ENCODE results near the gene PARP11.
"Not testable (repeated sequence)": the region's sequence is repeated elsewhere in the genome, so short reads cannot be mapped to it uniquely, and the experiment has no call there.

The PARP11 gene

GRCh38 chr12:3882406-3882805 lies 9.2 kb upstream of the PARP11 start:
- no peak for FAIRE-seq

DNA sequence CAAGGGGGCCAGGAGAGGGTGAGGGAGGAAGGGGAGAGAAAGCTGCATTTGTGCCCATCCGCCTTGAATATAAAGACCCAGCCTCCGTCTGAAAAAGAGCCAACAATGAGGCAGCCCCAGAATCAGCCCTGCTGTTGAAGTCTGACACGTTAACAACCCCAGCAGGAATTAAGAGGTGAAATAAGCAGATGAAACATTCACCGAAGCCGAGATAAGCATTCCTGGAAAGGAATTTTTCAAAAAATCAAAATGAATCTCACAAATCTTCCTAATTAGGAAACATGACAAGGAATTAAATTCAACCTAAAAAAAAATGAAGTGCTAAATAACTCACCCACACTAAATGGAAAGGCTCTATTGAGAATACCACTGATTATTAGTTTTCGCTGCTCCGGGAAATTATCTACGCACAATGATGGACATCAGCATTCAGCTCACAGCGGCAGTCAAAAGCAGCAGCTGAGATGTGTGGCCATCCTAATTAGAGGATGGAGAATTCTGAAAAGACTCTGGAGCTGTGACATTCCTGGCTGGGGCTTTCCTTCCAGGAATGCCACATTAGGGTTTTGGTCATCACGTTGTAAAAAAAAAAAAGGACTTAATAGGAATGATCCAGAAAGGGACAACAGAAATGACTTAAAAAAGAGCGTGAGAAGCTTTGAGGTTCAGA lies 8.2 kb upstream of the PARP11 start:
- FAIRE-seq = no peak

DNA sequence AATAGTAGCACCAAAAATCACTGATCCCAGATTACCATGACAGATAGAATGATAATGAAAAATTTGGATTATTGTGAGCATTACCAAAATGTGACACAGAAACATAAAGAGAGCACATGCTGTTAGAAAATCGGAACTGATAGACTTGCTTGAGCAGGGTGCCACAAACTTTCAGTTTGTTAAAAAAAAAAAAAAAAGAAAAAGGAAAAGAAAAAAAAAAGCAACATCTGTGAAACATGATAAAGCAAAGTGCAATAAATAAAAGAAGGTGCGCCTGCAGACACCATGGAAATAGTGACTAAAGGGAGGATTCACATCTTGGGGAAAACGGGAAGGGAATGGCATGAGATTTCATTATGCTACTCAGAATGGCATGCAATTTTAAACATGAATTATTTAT lies 6.6 kb upstream of the PARP11 start:
- FAIRE-seq = no peak

GRCh38 chr12:3871356-3871755 lies 1.8 kb downstream of the PARP11 start:
- no peak for FAIRE-seq

- FAIRE-seq = no peak
These were observed 3.3 kb downstream of the PARP11 start for GRCh38 chr12:3869865-3870264.

DNA sequence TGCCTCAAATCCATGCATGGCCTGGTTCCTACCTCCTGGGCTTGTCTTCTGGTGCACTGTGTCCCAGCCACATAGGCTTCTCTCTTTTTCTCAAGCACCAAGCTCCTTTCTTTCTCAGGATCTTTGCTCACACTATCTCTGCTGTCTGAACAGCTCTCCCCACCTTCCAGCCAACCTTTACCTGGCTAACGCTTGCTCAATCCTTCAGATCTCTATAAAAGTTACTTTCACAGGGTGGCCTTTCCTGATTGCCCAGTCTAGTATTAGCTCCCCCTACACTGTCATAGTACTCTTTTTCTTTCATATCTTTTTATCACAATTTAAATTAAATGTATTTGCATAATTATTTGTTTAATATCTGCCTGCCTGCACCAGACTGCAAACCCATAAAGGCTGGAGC lies 3.8 kb downstream of the PARP11 start:
- FAIRE-seq = no peak

DNA sequence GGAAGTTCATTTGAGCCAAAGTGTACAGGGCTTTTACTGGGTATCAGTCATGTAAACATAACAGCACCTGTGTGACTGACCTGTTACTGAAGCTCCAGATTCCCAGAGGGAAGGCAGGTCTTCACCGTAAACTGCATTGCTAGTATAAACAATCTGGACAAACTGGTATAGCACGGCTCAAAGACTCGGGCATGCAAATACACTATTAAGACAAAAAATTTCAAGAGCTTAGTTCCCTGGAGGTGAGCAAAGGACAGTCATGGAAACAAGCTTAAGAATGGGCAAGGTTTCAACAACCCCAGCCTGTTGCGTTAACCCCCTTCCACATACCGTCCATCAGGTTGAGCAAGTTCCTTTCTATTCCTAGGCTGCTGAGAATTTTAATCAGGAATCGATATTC lies 9.4 kb downstream of the PARP11 start:
- no peak for FAIRE-seq

DNA sequence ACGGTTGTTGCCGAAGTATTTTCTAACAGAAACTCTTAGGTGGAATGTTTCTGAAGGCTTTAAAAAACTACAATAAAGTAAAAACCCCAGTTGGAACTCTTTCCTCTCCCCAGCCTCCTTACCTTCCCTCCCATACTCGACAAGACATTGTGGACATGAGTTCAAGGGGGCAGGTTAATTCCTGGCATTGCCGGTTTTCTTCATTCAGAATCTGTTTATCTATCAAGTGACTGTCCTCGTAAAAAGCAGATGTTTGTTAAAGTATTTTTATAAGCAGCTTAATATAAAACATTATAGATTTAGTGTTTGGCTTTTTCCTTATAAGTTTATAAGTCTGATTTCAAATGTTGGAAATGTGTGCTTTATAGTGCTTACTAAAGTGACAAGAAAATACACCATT lies 30.7 kb downstream of the PARP11 start:
- FAIRE-seq = peak; percentile 83

- FAIRE-seq = no peak
These were observed 31.4 kb downstream of the PARP11 start for GRCh38 chr12:3841783-3842182.

DNA sequence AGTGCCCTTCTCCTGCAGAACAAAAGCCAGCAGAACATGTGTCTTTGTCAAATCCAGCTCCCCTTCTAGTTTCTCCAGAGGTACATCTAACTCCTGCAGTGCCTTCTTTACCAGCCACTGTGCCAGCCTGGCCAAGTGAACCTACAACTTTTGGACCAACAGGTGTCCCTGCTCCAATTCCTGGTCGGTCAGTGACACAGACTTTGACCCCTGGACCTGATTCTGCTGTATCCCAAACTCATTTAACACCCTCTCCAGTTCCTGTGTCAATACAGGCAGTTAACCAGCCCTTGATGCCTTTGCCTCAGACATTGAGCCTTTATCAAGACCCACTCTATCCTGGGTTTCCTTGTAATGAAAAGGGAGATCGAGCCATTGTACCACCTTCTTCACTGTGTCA lies 32.4 kb downstream of the PARP11 start:
- FAIRE-seq = not testable (repeated sequence)

GRCh38 chr12:3839745-3840144 lies 33.5 kb downstream of the PARP11 start:
- FAIRE-seq = not testable (repeated sequence)

GRCh38 chr12:3838701-3839548 lies 34.3 kb downstream of the PARP11 start:
- not testable (repeated sequence) for FAIRE-seq

GRCh38 chr12:3838076-3838475 lies 35.1 kb downstream of the PARP11 start:
- FAIRE-seq = peak; percentile 70

- no peak for FAIRE-seq
These were observed 36.1 kb downstream of the PARP11 start for GRCh38 chr12:3837049-3837448.

- no peak for FAIRE-seq
These were observed 36.6 kb downstream of the PARP11 start for GRCh38 chr12:3836641-3837040.

- FAIRE-seq = no peak
These were observed 37.3 kb downstream of the PARP11 start for GRCh38 chr12:3835914-3836313.

DNA sequence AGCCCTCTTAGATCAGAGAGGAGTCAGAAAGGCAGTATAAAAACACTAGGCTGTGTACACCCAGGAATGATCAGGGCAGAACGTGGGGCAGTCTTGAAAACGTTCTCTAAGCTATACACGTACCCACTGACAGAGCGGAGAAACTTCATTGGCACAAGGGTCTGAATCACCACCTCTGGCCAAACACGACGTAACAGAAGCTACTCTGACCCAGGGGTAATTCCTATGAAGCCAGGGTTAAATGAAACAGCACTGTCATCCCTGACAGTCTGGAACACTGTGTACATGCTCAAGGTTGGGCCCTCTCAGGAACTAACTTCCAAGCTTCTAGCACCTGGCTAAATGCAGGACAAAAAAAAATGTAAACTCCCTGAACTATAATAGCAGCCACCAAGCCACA lies 38.4 kb downstream of the PARP11 start:
- no peak for FAIRE-seq

GRCh38 chr12:3833670-3834310 lies 39.4 kb downstream of the PARP11 start:
- no peak for FAIRE-seq

DNA sequence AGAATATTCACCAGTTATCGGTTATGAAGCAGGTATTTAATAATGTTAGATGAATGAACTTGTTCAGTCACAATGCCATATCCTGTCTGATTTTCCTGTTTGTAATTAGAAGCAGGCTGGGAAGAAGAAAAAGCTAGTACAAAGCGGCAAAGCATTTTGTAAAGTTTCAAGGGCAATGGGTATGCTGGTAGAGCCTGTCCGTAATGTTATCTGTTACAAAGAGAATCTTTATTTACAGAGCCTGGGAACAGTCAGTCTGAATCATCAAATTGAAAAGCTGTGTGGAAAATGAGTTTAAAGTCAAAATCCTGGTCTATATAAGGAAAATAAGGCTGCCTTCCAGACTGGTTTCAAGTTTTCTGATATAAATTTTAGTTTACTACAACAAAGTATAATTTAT lies 40.5 kb downstream of the PARP11 start:
- FAIRE-seq = no peak

DNA sequence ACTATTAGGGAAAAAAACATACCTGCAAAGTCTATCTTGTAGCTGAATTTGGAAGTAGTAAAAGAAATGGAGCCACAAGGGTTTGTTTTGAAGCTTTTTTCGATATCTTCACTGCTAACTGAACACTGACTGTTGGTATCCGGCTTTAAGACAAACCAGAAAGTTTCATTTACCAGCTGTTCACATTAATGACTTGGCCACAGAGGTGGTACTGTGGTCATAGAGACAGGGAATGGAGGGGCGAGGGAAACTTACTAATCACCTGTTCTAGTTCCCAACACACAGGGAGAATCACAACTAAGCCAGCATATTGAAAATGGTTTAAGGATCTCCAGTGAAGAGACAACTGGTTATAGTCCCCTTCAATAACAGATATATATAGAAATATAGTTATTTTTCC lies 44.3 kb downstream of the PARP11 start:
- FAIRE-seq = no peak

- FAIRE-seq = no peak
These were observed 45.7 kb downstream of the PARP11 start for GRCh38 chr12:3827301-3828000.

DNA sequence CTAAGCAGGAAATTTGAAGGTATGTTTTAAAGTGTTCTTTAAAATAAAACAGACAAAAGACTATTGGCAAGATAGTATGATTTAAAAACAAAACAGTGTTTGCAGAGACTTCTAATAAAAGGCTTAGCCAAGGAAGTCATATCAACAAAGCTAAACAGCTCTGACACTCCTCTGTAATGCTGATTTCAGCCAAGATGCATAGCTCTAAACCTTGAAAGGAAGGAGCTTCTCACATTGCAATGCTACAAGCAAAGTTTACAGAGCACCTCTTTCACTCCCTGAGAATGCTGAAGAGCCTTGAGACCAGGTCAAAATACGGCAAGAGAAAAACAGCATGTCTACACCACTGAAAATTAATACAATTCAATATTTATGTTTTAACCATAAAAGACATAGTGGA lies 51.8 kb downstream of the PARP11 start:
- FAIRE-seq = no peak

GRCh38 chr12:3820122-3820521 lies 53.1 kb downstream of the PARP11 start:
- FAIRE-seq = no peak
